ENCODE results near the gene STUB1.

- TF ChIP-seq REST (IDR thresholded peaks at IDR 0.05; ENCODE audit: insufficient read depth in 1 of 2, low read depth in 2 of 2, low read length in 2 of 2) (no peak), SIN3A (IDR thresholded peaks at IDR 0.05; ENCODE audit: borderline replicate concordance, insufficient read depth, low read length) (no peak), POLR2AphosphoS5 (IDR thresholded peaks at IDR 0.05; ENCODE audit: low read depth, low read length) (no peak), TAF1 (IDR thresholded peaks at IDR 0.05; ENCODE audit: borderline replicate concordance, insufficient read depth, low read length) (no peak)
These were observed 35.4 kb downstream of the STUB1 start for GRCh38 chr16:715477-716199.
